SK-N-SH (cell line): Measurements from ENCODE around the gene PIK3IP1. TPM values are rescaled to one million over a fixed set of nuclear protein-coding genes. Genes with fewer than 3 reads are reported as not detected.

Source experiments
- CTCF ChIA-PET: fragments of 300-600, 350-600 bp; formaldehyde crosslinking; extraction: SDS; loops from one replicate; lab custom pipeline; 2021; lab: Yijun Ruan, JAX
- POLR2A ChIA-PET: fragments of 350-600 bp; sonication (Branson Sonifier 250); formaldehyde crosslinking; extraction: SDS; loops from one replicate; lab custom pipeline; 2020; ENCODE audit warnings: antibody characterized with exemption, inconsistent platforms; lab: Yijun Ruan, JAX
- DNase-seq: peaks from one replicate; pipeline ENCODE4 v3.0.0; 2012
- H2AFZ ChIP-seq: fragments of 200-600 bp; sonication (generic); 2 replicates; pipeline ENCODE4 v1.8.1; 2016; ENCODE audit warnings: antibody characterized with exemption, mild to moderate bottlenecking, low read depth
- H3F3A ChIP-seq: fragments of 200-600 bp; sonication (generic); replicated peaks from 2 replicates; pipeline ENCODE3; 2016; ENCODE audit warnings: antibody characterized with exemption, mild to moderate bottlenecking; ENCODE audit not compliant: insufficient read depth
- H3K27ac ChIP-seq, 2 experiments: fragments of 200-500 bp in 1 of 2; fragments of 200-600 bp in 1 of 2; sonication (Bioruptor generic) in 1 of 2; sonication (generic), shearing (Covaris generic) in 1 of 2; 2 replicates each; pipeline versions ENCODE4 v1.5.1 to v1.6.1; 2014 to 2016; ENCODE audit warnings: low read depth in 2 of 2, inconsistent platforms in 1 of 2, low read length in 1 of 2, mild to moderate bottlenecking in 1 of 2, mixed read lengths in 1 of 2
- H3K27me3 ChIP-seq: fragments of 200-600 bp; sonication (generic), shearing (Covaris generic); 2 replicates; pipeline ENCODE4 v1.6.1; 2016; ENCODE audit warnings: mixed run types; ENCODE audit not compliant: insufficient read depth
- H3K36me3 ChIP-seq, 2 experiments: fragments of 200-500 bp in 1 of 2; fragments of 200-600 bp in 1 of 2; sonication (Bioruptor generic) in 1 of 2; sonication (generic) in 1 of 2; replicated peaks in 1 of 2; 2 replicates each; pipeline versions ENCODE3 to v1.5.1; 2014 to 2016; ENCODE audit warnings: low read length in 1 of 2, mild to moderate bottlenecking in 1 of 2; ENCODE audit not compliant: insufficient read depth in 2 of 2, control insufficient read depth in 1 of 2
- H3K4me1 ChIP-seq, 2 experiments: fragments of 200-500 bp in 1 of 2; fragments of 200-600 bp in 1 of 2; sonication (Bioruptor generic) in 1 of 2; sonication (generic), shearing (Covaris generic) in 1 of 2; 2 replicates each; pipeline versions ENCODE4 v1.5.1 to v1.6.1; 2014 to 2016; ENCODE audit warnings: low read depth in 1 of 2, low read length in 1 of 2, mixed run types in 1 of 2; ENCODE audit not compliant: insufficient read depth in 2 of 2, control insufficient read depth in 1 of 2
- H3K4me2 ChIP-seq: fragments of 200-600 bp; sonication (generic), shearing (Covaris generic); 2 replicates; pipeline ENCODE4 v1.6.1; 2017; ENCODE audit warnings: mixed run types
- H3K4me3 ChIP-seq, 2 experiments: fragments of 200-500 bp in 1 of 2; fragments of 200-600 bp in 1 of 2; sonication (Bioruptor generic) in 1 of 2; sonication (generic), shearing (Covaris generic) in 1 of 2; 2 replicates each; pipeline versions ENCODE4 v1.5.1 to v1.8.1; 2014 to 2016; ENCODE audit warnings: low read depth in 2 of 2, inconsistent platforms in 1 of 2, low read length in 1 of 2, mild to moderate bottlenecking in 1 of 2, mixed read lengths in 1 of 2, moderate library complexity in 1 of 2
- H3K79me2 ChIP-seq: fragments of 200-600 bp; sonication (generic); 2 replicates; pipeline ENCODE4 v1.8.1; 2017; ENCODE audit warnings: mild to moderate bottlenecking; ENCODE audit not compliant: insufficient read depth
- H3K9ac ChIP-seq: fragments of 200-600 bp; sonication (generic); 2 replicates; pipeline ENCODE4 v1.6.1; 2017; ENCODE audit warnings: mixed run types
- H3K9me2 ChIP-seq: fragments of 200-600 bp; sonication (generic); 2 replicates; pipeline ENCODE4 v1.6.1; 2017; ENCODE audit warnings: mixed run types
- H3K9me3 ChIP-seq: fragments of 200-600 bp; sonication (generic); 2 replicates; pipeline ENCODE4 v1.6.1; 2017; ENCODE audit warnings: mixed run types, mild to moderate bottlenecking, moderate library complexity
- H4K20me1 ChIP-seq: fragments of 200-600 bp; sonication (generic); 2 replicates; pipeline ENCODE4 v1.6.1; 2017; ENCODE audit warnings: mild to moderate bottlenecking, mixed run types; ENCODE audit not compliant: insufficient read depth
- ELF1 ChIP-seq: IDR thresholded peaks from 2 replicates; pipeline ENCODE4 v1.4.0; 2012
- EZH2phosphoT487 ChIP-seq: fragments of 200-600 bp; sonication (generic); IDR thresholded peaks from 2 replicates; pipeline ENCODE4 v1.6.1; 2017; ENCODE audit warnings: low read depth, mixed run types, mild to moderate bottlenecking, antibody characterized with exemption, moderate library complexity, borderline replicate concordance
- FOSL2 ChIP-seq: IDR thresholded peaks from 2 replicates; pipeline ENCODE4 v1.4.0; 2012; ENCODE audit warnings: low read depth, mild to moderate bottlenecking, moderate library complexity, borderline replicate concordance
- GATA2 ChIP-seq: sonication (generic); formaldehyde crosslinking; IDR thresholded peaks from 2 replicates; pipeline ENCODE4 v1.5.0; 2020; ENCODE audit warnings: mild to moderate bottlenecking, missing genetic modification reagents
- IRF3 ChIP-seq: fragments of 150-350 bp; IDR thresholded peaks from 2 replicates; pipeline ENCODE4 v1.6.1; 2016; ENCODE audit warnings: mild to moderate bottlenecking, low read depth, low read length
- NFIC ChIP-seq: IDR thresholded peaks from 2 replicates; pipeline ENCODE4 v1.4.0; 2012; ENCODE audit warnings: borderline replicate concordance
- PBX3 ChIP-seq: IDR thresholded peaks from 2 replicates; pipeline ENCODE4; 2012
- RAD21 ChIP-seq: IDR thresholded peaks from 2 replicates; pipeline ENCODE4 v1.6.1; 2012; ENCODE audit warnings: mild to moderate bottlenecking, low read length
- RCOR1 ChIP-seq: fragments of 150-350 bp; IDR thresholded peaks from 2 replicates; pipeline ENCODE4 v1.6.1; 2017; ENCODE audit warnings: antibody characterized with exemption, low read length
- RFX5 ChIP-seq: IDR thresholded peaks from 2 replicates; pipeline ENCODE4 v1.6.1; 2012; ENCODE audit warnings: mild to moderate bottlenecking, improper control_type of control experiment, low read length
- RXRA ChIP-seq: IDR thresholded peaks from 2 replicates; pipeline ENCODE4 v1.4.0; 2012; ENCODE audit warnings: low read depth, mild to moderate bottlenecking, borderline replicate concordance
- TCF12 ChIP-seq: IDR thresholded peaks from 2 replicates; pipeline ENCODE4 v1.4.0; 2012
- TEAD4 ChIP-seq: IDR thresholded peaks from 2 replicates; pipeline ENCODE4 v1.4.0; 2012; ENCODE audit warnings: mild to moderate bottlenecking, borderline replicate concordance; ENCODE audit not compliant: insufficient read depth
- ZBTB33 ChIP-seq: IDR thresholded peaks from 2 replicates; pipeline ENCODE4 v1.4.0; 2012; ENCODE audit warnings: low read depth, borderline replicate concordance
- WGBS: methylation state at CpG from one replicate; pipeline ENCODE4 v1.1.6; 2017; ENCODE audit warnings: low lambda C conversion rate; 5-methylcytosine and 5-hydroxymethylcytosine counted together
- polyA plus RNA-seq, 3 experiments: library from polyadenylated mRNA; depleted of rRNA; stranded (reverse); fragments of >200 nt; gene quantifications; 2 replicates each; pipeline ENCODE4 v1.2.3, GENCODE V29; 2012

The PIK3IP1 gene
- polyA plus RNA-seq, 1 of the 3 experiments (the other 2 are of a cell fraction): 8.6 TPM

GRCh38 chr22:31277741-31278140 lies 14.5 kb downstream of the PIK3IP1 start:
- Histone ChIP-seq H3K4me1 (no peaks in the 10 kb centered on the region; a peak in 1 of 4 replicates), H3K36me3 (peaks cover 36 to 73% of the 10 kb centered on the region in 2 experiments), H4K20me1 (no peaks in the 10 kb centered on the region), H3K27me3 (no peaks in the 10 kb centered on the region), H3K4me3 (no peak overlapping the region), H3K27ac (no peak overlapping the region; a peak in 1 of 4 replicates), H3K9ac (no peak overlapping the region), H2AFZ (no peak overlapping the region), H3K4me2 (no peak overlapping the region), H3K79me2 (no peaks in the 10 kb centered on the region), H3F3A (peaks cover 18% of the 10 kb centered on the region), H3K9me3 (no peaks in the 10 kb centered on the region), H3K9me2 (no peaks in the 10 kb centered on the region)
- 88% methylated on average over 5 of the region's 5 CpGs for WGBS
- no peak for DNase-seq
- TF ChIP-seq NFIC (no peak), TEAD4 (no peak), IRF3 (no peak), RAD21 (no peak), EZH2phosphoT487 (no peak), RCOR1 (no peak), RXRA (no peak), TCF12 (no peak), ELF1 (no peak), PBX3 (no peak), GATA2 (CRISPR knock-in tag) (no peak), ZBTB33 (no peak), FOSL2 (no peak), RFX5 (no peak)
- ChIA-PET POLR2A (no interaction called here), CTCF (interaction anchor here (0.7 to 3.1 kb wide), 5 partner anchors 13 to 65 kb away, joined by 3 to 14 read pairs (median 3); partner anchors contain the start of gene LIMK2)
